ENCODE measurements around the gene CLDN18.

CLDN18 gene

GRCh38 chr3:138019281-138020069, 9.5 kb downstream of the CLDN18 start:
- H3K4me3 ChIP-seq (ENCODE audit: low read depth, low read length) = no peak overlapping the region
- no peak for DNase-seq (ENCODE audit: low read depth)

- DNase-seq (ENCODE audit: low read depth) = no peak
- no peak overlapping the region for H3K4me3 ChIP-seq (ENCODE audit: low read depth, low read length)
Observed at GRCh38 chr3:138023754-138024153, 13.8 kb downstream of the CLDN18 start.

GRCh38 chr3:138025553-138025952, 15.6 kb downstream of the CLDN18 start:
- no peak for DNase-seq (ENCODE audit: low read depth)
- no peak overlapping the region for H3K4me3 ChIP-seq (ENCODE audit: low read depth, low read length)

- DNase-seq (ENCODE audit: low read depth) = no peak
- no peak overlapping the region for H3K4me3 ChIP-seq (ENCODE audit: low read depth, low read length)
Observed at GRCh38 chr3:138027821-138028220, 17.9 kb downstream of the CLDN18 start.

- no peak overlapping the region for H3K4me3 ChIP-seq (ENCODE audit: low read depth, low read length)
- DNase-seq (ENCODE audit: low read depth) = no peak
Observed at GRCh38 chr3:138030734-138031280, 20.8 kb downstream of the CLDN18 start.

- H3K4me3 ChIP-seq (ENCODE audit: low read depth, low read length) = no peak overlapping the region
- no peak for DNase-seq (ENCODE audit: low read depth)
Observed at GRCh38 chr3:138031536-138031935, 21.6 kb downstream of the CLDN18 start.

GRCh38 chr3:138032567-138032966, 22.6 kb downstream of the CLDN18 start:
- H3K4me3 ChIP-seq (ENCODE audit: low read depth, low read length) = no peak overlapping the region
- no peak for DNase-seq (ENCODE audit: low read depth)

GRCh38 chr3:138033202-138033691, 23.3 kb downstream of the CLDN18 start:
- no peak overlapping the region for H3K4me3 ChIP-seq (ENCODE audit: low read depth, low read length)
- DNase-seq (ENCODE audit: low read depth) = no peak

- no peak for DNase-seq (ENCODE audit: low read depth)
- no peak overlapping the region for H3K4me3 ChIP-seq (ENCODE audit: low read depth, low read length)
Observed at GRCh38 chr3:138034918-138035317, 25.0 kb downstream of the CLDN18 start.

- no peak overlapping the region for H3K4me3 ChIP-seq (ENCODE audit: low read depth, low read length)
- DNase-seq (ENCODE audit: low read depth) = no peak
Observed at GRCh38 chr3:138036572-138036971, 26.6 kb downstream of the CLDN18 start.

GRCh38 chr3:138038725-138039462, 28.9 kb downstream of the CLDN18 start:
- no peak overlapping the region for H3K4me3 ChIP-seq (ENCODE audit: low read depth, low read length)
- no peak for DNase-seq (ENCODE audit: low read depth)

- peak; percentile 66 for DNase-seq (ENCODE audit: low read depth)
- H3K4me3 ChIP-seq (ENCODE audit: low read depth, low read length) = no peak overlapping the region
Observed at GRCh38 chr3:138042043-138042442, 32.1 kb downstream of the CLDN18 start.

- peak; percentile 82 for DNase-seq (ENCODE audit: low read depth)
- no peak overlapping the region for H3K4me3 ChIP-seq (ENCODE audit: low read depth, low read length)
Observed at GRCh38 chr3:138043266-138044029, 33.5 kb downstream of the CLDN18 start.

GRCh38 chr3:138046085-138046484, 36.1 kb downstream of the CLDN18 start:
- H3K4me3 ChIP-seq (ENCODE audit: low read depth, low read length) = no peak overlapping the region
- no peak for DNase-seq (ENCODE audit: low read depth)

- no peak for DNase-seq (ENCODE audit: low read depth)
- H3K4me3 ChIP-seq (ENCODE audit: low read depth, low read length) = no peak overlapping the region
Observed at GRCh38 chr3:138046955-138047354, 37.0 kb downstream of the CLDN18 start.

- no peak for DNase-seq (ENCODE audit: low read depth)
- H3K4me3 ChIP-seq (ENCODE audit: low read depth, low read length) = no peak overlapping the region
Observed at GRCh38 chr3:138047596-138048158, 37.7 kb downstream of the CLDN18 start.

GRCh38 chr3:138049157-138049919, 39.4 kb downstream of the CLDN18 start:
- H3K4me3 ChIP-seq (ENCODE audit: low read depth, low read length) = no peak overlapping the region
- DNase-seq (ENCODE audit: low read depth) = peak; percentile 49

GRCh38 chr3:138051947-138052802, 42.2 kb downstream of the CLDN18 start:
- no peak for DNase-seq (ENCODE audit: low read depth)
- no peak overlapping the region for H3K4me3 ChIP-seq (ENCODE audit: low read depth, low read length)

Measured in skeletal muscle cell (primary cell).